Coronary artery (tissue), 2 donors: ENCODE data around the gene SPON2.

Experiments used
- DNase-seq: peaks from one replicate; pipeline ENCODE4 v3.0.0-alpha.2; 2017; ENCODE audit warnings: low spot score
- H3K27ac ChIP-seq, 2 donors: fragments of 200-600 bp; sonication (generic); one replicate each; pipeline ENCODE4 v1.5.1; 2016 to 2019
- H3K4me3 ChIP-seq: fragments of 200-600 bp; sonication (generic); 2 replicates; pipeline ENCODE4 v1.5.1; 2016; ENCODE audit warnings: mild to moderate bottlenecking, moderate library complexity
- TF ChIP-seq, protein P1 (sequence below): fragments of 200-600 bp; sonication (generic); IDR thresholded peaks from one replicate; pipeline ENCODE4 v1.5.1; 2019; ENCODE audit warnings: antibody characterized with exemption

SPON2 gene

GRCh38 chr4:1153567-1154090, 18.8 kb downstream of the SPON2 start:
- H3K27ac ChIP-seq: peak overlapping the region in 1 of 2 donors; percentile 82
- TF ChIP-seq, protein P1, sequence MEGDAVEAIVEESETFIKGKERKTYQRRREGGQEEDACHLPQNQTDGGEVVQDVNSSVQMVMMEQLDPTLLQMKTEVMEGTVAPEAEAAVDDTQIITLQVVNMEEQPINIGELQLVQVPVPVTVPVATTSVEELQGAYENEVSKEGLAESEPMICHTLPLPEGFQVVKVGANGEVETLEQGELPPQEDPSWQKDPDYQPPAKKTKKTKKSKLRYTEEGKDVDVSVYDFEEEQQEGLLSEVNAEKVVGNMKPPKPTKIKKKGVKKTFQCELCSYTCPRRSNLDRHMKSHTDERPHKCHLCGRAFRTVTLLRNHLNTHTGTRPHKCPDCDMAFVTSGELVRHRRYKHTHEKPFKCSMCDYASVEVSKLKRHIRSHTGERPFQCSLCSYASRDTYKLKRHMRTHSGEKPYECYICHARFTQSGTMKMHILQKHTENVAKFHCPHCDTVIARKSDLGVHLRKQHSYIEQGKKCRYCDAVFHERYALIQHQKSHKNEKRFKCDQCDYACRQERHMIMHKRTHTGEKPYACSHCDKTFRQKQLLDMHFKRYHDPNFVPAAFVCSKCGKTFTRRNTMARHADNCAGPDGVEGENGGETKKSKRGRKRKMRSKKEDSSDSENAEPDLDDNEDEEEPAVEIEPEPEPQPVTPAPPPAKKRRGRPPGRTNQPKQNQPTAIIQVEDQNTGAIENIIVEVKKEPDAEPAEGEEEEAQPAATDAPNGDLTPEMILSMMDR: no peak
- no peak overlapping the region for H3K4me3 ChIP-seq
- DNase-seq: no peak

- no peak for DNase-seq
- Histone ChIP-seq H3K4me3 (no peak overlapping the region), H3K27ac (no peak overlapping the region)
- TF ChIP-seq, protein P1: no peak
Observed at GRCh38 chr4:1152290-1152689, 20.1 kb downstream of the SPON2 start.

DNA sequence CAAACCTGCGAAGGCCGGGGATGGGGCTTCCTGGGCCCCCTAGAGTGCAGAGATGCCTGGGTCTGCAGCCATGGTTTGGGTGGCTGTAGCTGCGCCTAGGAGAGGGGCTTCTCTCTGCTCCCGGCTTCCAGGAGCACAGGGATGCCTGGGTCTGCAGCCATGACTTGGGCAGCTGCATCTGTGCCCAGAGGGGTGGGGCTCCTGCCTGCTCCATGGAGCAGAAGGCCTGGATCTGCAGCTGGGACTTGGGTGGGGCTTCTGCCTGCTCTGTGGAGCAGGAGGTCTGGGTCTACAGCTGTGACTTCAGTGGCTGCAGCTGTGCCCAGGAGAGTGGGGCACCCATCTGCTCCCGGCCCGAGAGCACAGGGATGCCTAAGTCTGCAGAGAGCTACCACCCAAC, 20.8 kb downstream of the SPON2 start:
- no peak for DNase-seq
- TF ChIP-seq, protein P1: no peak
- no peak overlapping the region for H3K27ac ChIP-seq
- H3K4me3 ChIP-seq: no peak overlapping the region

DNA sequence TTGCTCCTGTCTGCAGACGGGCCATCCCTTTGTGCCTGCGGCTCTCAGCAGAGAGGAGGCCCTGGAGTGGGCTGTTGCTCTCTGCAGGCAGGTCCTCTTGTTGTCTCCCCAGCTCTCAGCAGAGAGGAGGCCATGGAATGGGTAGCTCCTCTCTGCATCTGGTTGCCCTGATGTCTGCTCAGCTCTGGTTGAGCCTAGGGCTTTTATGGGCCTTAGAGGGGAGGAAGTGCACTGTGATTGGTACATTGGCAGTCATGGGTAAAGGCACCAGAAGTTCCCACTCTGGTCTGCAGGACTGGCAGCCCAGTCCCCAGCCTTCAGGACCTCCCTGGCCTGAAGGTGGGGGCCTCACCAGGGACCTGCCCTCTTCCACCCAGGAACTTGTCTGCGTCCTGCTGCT, 21.5 kb downstream of the SPON2 start:
- no peak for DNase-seq
- H3K4me3 ChIP-seq: no peak overlapping the region
- TF ChIP-seq, protein P1: no peak

DNA sequence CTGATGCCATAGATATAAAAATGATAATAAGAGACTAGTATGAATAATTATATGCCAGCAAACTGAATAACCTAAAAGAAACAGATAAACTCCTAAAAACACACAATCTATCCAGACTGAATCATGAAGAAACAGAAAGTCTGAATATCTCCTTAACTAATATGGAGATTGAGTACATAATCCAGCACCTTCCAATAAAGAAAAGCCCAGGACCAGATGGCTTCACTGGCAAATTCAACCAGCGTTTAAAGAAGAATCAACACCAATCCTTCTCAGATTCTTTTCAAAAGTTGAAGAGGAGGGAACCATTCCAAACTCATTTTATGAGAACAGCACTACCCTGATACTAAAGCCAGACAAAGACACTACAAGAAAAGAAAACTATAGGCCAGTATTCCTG, 32.5 kb downstream of the SPON2 start:
- Histone ChIP-seq H3K4me3 (no peak overlapping the region), H3K27ac (no peak overlapping the region)
- no peak for DNase-seq
- TF ChIP-seq, protein P1: no peak

More for the DNA sequence above, 21.5 kb downstream of the SPON2 start:
- no peak overlapping the region for H3K27ac ChIP-seq

DNA sequence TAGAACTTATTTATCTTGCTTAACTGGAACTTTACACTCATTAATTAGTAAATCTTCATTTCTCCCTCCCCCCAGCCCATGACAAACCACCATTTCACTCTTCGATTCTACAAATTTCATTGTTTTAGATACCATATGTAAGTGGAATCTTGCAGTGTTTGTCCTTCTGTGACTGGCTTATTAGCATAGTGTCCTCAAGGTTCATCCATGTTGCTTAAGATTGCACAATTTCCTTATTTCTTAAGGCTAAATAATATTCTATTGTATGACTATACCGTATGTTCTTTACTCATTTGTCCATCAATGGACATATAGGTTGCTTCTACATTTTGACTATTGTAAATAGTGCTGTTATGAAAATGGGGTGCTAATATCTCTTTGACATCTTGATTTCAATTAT, 34.5 kb downstream of the SPON2 start:
- Histone ChIP-seq H3K27ac (no peak overlapping the region), H3K4me3 (peak overlapping the region; percentile 27)
- DNase-seq: no peak
- TF ChIP-seq, protein P1: no peak

- TF ChIP-seq, protein P1: no peak
- no peak overlapping the region for H3K27ac ChIP-seq
- no peak for DNase-seq
- H3K4me3 ChIP-seq: peak overlapping the region; percentile 27
Observed at GRCh38 chr4:1137063-1137776, 35.2 kb downstream of the SPON2 start.
